ENCODE measurements around the gene HMGB2.
A peak's percentile ranks its signal among the peaks of the same experiment; 100 is the strongest.

The HMGB2 gene

DNA sequence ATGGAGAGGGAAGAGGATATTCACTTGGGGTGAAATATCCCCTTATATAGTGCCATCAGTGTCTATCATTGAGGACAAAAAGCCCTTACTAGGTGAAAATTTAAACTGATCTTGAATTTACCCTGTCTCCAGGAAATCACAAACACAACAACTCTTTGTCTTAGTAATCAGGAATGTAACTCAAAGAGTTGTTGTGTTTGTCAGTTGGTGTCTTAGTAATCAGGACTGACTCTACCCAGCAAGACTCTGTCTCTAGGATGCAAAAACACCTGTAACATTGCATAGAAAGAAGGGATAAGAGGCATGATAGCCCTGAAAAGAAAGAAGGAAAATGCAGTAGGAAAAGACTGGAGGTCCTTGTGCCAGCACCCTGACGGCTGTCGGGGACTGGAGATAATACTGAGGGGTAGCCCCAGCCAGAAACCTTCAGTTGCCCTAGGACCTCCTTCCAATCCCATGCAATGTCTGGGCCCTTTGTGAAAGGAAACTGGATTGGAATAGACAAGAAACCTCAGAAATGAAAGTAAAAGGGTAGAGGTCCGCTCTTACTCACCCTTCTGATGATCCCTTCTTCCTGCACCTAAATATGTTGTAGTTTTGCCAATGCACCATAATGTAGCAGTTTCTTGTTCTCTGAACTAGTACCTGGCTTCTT, 45.3 kb downstream of the HMGB2 start:
- no peak for DNase-seq (ENCODE audit: insufficient read length, low spot score)
- no peak for FAIRE-seq

DNA sequence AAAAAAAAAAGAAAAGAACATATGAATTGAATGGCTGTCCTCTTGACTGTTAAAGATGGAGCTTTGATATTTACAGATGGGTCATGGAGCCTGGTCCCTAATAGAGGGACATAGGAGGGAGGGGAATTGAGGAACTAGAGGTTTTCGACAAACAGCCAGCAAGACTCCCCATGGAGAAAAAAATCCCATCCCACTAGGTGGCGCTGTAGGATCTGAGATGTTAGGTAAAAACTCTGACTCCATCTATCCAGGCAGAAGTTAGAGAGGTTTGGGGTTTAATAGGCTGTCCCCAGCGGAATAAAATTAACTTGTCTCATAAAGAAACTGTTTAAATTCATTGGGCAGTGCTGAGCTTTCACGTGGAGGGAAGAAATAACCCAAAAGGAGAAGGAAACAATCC, 45.9 kb downstream of the HMGB2 start:
- DNase-seq (ENCODE audit: insufficient read length, low spot score) (peak; percentile 8), FAIRE-seq (no peak)

DNA sequence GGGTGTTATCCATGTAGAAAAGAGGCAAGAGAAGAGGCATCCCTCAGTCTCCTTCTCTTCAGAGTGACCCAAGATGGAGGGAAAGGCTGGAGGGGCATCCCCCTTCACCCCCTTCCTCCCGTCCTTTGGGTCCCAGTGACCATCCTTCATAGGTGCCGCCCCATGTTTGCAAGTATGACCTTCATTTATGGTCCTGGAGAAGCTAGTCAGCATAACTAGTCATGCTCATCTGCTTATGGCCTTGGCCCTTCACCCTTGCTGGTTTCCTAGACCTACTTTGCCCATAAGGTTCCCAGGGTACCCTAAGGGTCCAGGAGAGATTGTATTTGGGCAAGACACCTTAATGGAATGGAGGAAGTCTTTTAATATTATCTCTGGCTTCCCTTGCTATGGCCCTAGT, 46.7 kb downstream of the HMGB2 start:
- DNase-seq (ENCODE audit: insufficient read length, low spot score), result no peak
- FAIRE-seq, result no peak

DNA sequence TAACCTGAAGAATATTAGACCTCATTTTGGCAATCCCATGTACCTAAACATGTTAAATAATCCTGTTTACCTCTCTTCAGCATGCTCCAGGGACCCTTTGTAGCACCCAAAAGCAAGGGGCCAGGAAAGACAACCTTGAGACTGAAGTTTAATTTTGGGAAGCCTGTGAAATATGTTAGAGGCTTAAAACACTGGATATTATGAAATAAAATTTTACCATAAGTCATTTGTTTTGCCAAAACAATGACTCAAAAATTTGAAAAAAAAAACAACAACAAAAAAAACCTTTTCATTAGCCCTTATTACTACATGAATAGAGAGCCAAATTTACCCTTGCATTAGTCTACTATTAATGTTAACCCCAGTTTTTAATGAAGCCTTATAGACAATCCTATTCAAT, 49.7 kb downstream of the HMGB2 start:
- DNase-seq (ENCODE audit: insufficient read length, low spot score) (no peak), FAIRE-seq (no peak)

DNA sequence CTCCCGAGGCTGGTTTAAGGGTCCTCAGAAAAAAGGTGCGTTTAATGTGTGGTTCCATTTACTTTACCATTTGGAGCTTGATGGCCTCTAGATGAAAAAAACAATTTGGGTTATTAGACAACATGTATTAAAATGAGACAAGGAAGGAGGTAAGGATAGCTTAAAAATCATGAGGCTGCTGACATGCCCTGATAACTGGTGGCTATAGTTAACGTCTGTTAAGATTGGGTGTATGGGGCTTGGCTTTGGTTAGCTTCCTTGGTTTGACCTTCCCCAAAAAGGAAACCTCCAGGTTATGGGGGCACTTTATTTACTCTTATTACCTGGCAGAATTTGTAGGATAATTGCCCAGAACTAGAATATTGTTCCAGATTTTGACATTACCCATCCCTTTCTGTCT, 51.5 kb downstream of the HMGB2 start:
- DNase-seq (ENCODE audit: insufficient read length, low spot score), result no peak
- no peak for FAIRE-seq

DNA sequence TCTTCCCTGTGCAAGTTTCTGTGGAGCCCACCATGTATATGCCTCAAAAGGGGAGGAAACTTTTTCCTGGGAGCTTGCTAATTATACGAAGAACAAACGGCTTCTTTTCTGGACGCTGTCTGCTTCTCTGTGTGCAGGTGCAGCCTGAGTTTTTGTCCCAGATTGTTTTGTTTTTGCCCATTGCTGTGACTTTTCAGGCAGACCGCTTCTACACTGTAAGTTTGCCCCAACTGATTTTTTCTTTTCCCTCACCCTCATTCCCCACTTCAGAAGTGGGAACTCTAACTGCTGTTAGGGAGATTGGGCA, 51.9 kb downstream of the HMGB2 start:
- no peak for FAIRE-seq

DNA sequence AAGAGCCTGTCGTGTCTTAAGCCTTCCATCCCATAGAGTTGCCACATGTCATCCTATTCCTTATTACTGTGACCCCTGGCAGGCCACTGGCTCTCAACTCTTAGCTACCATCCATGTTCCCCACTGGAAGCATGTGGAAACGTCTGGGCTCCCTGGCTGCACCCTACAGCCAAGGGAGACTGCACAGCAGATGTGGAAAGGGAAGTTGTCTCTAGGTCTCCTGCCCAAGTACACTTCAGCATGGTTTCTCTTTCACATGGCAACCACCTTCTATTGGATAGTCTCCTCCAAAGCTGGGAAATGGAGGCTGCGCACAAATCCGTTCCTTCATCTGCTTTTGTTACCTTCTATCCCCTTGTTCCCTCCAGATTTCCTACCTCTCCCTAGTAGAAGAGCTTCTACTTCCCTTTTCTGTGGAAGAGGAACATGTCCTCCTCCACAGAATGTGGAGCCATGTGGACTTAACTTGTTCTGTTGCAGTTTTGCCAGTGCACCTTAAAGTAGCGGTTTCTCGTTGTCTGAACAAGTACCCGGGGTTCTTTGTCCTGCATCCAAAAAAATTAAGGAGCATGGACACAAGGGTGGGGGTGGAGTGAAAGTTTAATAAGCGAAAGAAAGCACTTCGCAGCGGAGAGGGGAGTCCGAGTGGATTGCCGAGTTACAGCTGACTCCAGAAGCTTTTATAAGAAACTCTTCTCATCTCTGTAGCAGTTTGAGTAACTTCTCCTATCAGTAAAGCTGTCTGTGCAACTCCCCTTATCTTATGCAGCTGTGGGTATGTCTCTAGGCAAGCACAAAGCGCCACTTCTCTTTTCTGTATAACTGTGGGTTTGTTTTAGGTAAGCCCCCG, 52.5 kb downstream of the HMGB2 start:
- DNase-seq (ENCODE audit: insufficient read length, low spot score) (no peak), FAIRE-seq (peak; percentile 40)

More for the DNA sequence above, 51.9 kb downstream of the HMGB2 start:
- DNase-seq (ENCODE audit: insufficient read length, low spot score), result no peak

Data from HTR-8/SVneo (cell line).